Activated T-helper 1 cell treated with Interleukin-2 at 50 U/mL for 16 hours (primary cell): ENCODE data around the gene MMEL1.
"Not testable (repeated sequence)": the region's sequence is repeated elsewhere in the genome, so short reads cannot be mapped to it uniquely, and the experiment has no call there.

Experiments
- DNase-seq: peaks from one replicate; pipeline ENCODE4 v3.0.0-alpha.2; 2020; ENCODE audit warnings: low read depth

MMEL1 gene, protein sequence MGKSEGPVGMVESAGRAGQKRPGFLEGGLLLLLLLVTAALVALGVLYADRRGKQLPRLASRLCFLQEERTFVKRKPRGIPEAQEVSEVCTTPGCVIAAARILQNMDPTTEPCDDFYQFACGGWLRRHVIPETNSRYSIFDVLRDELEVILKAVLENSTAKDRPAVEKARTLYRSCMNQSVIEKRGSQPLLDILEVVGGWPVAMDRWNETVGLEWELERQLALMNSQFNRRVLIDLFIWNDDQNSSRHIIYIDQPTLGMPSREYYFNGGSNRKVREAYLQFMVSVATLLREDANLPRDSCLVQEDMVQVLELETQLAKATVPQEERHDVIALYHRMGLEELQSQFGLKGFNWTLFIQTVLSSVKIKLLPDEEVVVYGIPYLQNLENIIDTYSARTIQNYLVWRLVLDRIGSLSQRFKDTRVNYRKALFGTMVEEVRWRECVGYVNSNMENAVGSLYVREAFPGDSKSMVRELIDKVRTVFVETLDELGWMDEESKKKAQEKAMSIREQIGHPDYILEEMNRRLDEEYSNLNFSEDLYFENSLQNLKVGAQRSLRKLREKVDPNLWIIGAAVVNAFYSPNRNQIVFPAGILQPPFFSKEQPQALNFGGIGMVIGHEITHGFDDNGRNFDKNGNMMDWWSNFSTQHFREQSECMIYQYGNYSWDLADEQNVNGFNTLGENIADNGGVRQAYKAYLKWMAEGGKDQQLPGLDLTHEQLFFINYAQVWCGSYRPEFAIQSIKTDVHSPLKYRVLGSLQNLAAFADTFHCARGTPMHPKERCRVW

DNA sequence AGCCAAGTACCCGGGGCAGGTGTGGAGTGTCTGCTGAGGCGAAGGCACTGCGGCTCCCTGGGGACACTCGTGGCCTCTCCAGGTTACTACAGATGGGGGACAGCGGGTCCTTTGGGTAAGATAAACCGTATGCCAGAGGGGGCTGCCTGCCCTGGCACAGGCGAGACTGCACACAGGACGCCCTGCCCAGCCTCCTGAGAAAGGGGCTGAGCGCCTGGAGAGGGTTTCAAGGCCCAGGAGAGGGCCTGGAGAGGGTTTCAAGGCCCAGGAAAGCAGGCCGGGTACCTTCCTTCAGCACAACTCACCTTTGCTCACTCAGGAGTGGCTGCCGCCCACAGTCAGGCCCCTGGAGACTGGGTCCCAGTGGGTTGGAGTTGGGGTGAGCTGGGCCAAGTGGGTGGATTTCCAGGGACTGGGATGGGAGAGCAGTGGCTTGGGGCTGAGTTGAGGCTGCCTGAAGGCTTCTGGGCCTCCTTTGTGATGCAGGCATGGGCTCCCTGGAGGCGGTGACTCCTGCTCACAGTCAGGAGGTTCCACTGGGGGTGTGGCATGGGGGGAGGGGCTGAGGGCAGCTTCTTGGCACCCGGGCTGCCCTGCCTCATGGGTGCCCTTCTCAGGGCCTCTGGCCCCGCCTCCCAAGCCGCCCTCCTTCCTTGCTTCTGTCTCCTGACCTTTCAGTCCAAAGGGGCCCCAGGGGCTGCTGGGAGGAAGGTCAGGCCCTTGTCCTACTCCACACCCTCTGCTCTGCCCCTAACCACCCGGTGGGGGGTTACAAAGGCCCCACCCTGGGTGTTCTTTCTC, at the start of gene MMEL1:
MMEL1 (minus strand) TSS at position 456 of the 801 bp plus-strand sequence. CDS start 3,532 bp downstream, outside the sequence.
- no peak for DNase-seq

- DNase-seq: not testable (repeated sequence)
These were observed 43.9 kb upstream of the MMEL1 start for GRCh38 chr1:2676726-2677125.

DNA sequence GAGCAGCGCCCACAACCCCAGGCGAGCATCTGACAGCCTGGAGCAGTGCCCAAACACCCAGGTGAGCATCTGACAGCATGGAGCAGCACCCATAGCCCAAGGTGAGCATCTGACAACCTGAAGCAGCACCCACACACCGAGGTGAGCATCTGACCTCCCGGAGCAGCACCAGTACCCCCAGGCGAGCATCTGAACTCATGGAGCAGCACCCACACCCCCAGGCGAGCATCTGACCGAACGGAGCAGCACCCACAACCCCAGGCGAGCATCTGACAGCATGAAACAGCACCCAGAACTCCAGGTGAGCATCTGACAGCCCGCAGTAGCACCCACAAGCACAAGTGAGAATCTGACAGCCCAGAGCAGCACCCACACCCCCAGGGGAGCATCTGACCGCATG, 38.8 kb upstream of the MMEL1 start:
- not testable (repeated sequence) for DNase-seq

GRCh38 chr1:2659806-2660205, 27.0 kb upstream of the MMEL1 start:
- not testable (repeated sequence) for DNase-seq

GRCh38 chr1:2657909-2658308, 25.1 kb upstream of the MMEL1 start:
- not testable (repeated sequence) for DNase-seq

- DNase-seq: not testable (repeated sequence)
These were observed 24.3 kb upstream of the MMEL1 start for GRCh38 chr1:2657124-2657523.

GRCh38 chr1:2655598-2656434, 23.0 kb upstream of the MMEL1 start:
- not testable (repeated sequence) for DNase-seq

- DNase-seq: not testable (repeated sequence)
These were observed 21.7 kb upstream of the MMEL1 start for GRCh38 chr1:2654443-2654948.

DNA sequence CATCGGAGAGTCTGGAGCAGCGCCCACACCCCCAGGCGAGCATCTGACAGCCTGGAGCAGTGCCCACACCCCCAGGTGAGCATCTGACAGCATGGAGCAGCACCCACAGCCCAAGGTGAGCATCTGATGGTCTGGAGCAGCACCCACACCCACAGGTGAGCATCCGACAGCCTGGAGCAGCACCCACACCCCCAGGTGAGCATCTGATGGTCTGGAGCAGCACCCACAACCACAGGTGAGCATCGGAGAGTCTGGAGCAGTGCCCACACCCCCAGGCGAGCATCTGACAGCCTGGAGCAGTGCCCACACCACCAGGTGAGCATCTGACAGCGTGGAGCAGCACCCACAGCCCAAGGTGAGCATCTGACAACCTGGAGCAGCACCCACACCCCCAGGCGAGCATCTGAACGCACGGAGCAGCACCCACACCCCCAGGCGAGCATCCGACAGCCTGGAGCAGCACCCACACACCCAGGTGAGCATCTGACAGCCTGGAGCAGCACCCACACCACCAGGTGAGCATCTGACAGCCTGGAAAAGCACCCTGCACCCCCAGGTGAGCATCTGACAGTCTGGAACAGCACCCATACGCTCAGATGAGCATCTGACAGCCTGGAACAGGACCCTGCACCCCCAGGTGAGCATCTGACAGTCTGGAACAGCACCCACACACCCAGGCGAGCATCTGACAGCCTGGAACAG, 21.1 kb upstream of the MMEL1 start:
- peak; percentile 24 for DNase-seq

- not testable (repeated sequence) for DNase-seq
These were observed 20.2 kb upstream of the MMEL1 start for GRCh38 chr1:2652926-2653571.

DNA sequence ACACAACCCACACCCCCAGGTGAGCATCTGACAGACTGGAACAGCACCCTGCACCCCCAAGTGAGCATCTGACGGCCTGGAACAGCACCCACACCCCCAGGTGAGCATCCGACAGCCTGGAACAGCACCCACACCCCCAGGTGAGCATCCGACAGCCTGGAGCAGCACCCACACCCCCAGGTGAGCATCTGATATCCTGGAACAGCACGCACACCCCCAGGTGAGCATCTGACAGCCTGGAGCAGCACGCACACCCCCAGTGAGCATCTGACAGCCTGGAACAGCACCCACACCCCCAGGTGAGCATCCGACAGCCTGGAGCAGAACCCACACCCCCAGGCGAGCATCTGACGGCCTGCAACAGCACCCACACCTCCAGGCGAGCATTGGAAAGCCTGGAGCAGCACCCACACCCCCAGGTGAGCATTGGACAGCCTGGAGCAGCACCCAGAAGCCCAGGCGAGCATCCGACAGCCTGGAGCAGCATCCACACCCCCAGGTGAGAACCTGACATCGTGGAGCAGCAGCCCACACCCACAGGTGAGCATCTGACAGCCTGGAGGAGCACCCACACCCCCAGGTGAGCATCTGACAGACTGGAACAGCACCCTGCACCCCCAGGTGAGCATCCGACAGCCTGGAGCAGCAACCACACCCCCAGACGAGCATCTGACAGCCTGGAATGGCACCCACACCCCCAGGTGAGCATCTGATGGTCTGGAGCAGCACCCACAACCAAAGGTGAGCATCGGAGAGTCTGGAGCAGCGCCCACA, 19.5 kb upstream of the MMEL1 start:
- not testable (repeated sequence) for DNase-seq

- no peak for DNase-seq
These were observed 18.3 kb upstream of the MMEL1 start for GRCh38 chr1:2650967-2651645.

DNA sequence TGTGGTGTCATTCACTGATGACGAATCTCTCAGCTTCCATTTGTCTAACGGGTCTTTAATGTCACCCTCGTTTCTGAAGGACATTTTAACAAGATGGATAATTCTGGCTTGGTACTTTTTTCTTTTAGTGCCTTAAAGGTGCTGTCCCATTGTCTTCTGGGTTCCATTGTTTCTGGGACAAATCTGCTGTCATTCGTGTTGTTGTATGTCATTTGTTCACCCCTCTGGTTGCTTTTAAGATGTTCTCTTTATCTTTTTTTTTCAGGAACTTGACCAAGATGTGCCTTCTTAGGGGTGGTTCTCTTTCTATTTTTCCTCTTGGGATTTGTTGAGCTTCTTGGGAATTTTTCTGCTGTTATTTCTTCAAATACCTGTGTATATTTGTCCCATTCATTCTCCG, 14.0 kb upstream of the MMEL1 start:
- no peak for DNase-seq

- no peak for DNase-seq
These were observed 13.0 kb upstream of the MMEL1 start for GRCh38 chr1:2645776-2646175.

DNA sequence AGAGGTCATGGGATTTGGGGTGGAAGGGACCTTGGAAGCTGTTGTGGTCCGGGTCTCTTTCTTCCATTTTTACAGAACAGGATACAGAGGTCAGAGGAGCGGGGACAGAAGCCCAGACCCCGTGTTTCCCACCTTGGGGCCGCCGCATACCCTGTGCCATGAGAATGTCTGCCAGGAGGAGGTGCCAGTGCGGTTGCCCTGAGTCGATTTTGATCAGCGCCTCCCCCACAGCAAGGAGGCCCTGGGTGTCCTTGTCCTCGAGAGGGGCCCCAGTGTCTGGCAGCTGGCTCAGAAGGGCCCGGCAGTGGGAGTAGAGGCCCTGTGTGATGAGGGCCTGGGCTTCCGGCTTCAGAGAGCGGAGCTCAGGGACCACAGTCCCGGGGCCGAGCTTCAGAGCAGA, 12.3 kb upstream of the MMEL1 start:
- no peak for DNase-seq

GRCh38 chr1:2644591-2645101, 11.8 kb upstream of the MMEL1 start:
- DNase-seq: no peak

- DNase-seq: no peak
These were observed 11.4 kb upstream of the MMEL1 start for GRCh38 chr1:2644171-2644570.

DNA sequence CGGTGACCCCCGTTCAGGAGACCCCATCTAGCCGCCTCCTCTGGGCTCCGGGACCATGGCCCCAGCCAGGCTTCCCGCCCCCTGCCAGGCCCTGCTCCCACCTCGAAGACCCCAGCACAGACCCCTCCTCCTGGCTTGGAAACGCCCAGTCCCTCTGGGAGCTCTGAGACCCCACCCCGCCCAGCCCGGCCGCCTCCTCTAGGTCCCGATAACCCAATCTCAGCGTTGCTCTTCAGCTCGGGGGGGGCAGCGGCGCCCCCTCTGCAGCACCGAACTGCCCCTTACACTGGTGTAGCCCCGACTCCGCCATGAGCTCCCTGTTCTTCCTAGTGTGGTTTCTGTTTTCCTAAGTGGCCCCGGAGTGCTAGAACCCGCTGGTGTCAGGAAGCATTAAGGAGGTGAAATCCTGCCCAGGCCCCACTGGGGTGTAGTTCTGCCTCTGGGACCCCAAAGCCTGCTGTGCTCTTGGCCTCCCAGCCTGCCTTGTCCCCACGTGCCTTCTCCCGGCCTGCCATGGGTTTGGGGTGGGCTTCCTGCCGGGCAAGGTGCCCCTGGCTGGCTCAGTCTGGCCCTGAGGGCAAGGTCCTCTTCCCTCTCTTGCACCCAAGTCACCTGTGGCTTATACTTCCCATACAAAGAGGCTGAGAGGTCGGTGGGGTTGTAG, 10.7 kb upstream of the MMEL1 start:
- DNase-seq: no peak
